D341Med (cell line): Measurements from ENCODE around the gene HIGD1A.

Experiments used
- DNase-seq: peaks from one replicate; pipeline ENCODE4 v3.0.0; 2012; ENCODE audit warnings: low spot score

HIGD1A gene

DNA sequence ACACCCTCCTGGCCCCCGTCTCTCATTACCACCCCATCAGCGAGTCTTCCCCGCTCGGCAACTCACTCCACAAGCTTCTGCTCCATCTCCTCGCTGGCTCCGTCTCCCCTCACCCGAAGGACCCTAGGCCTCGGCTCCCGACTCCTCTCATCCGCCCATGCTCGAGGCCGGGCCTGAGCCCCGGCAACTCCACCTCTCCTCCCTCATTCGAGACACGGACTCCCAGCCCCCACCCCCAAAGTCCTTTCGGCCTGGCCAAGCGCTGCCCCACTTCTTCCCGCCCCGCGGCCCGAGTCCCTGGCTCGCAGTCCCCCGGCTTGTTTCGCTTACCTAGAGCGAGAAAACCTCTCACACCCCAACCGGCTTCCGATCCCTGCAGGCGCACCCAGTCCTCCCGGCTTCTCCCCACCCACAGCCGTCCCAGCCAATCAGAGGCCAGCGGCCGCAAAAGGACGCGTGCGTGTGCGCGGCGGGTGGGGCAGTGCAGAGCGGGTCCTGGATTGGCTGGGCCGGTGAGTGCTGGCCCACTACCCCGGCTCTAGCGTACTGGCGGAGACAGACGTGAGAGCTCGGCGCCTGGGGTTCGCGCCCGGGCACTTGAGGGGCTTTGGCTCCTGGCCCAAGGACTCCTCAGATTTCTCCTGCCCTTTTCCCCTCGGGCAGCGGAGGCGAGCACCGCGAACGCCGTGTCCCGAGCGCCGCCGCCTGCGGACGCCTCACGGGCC, at the start of gene HIGD1A:
Gene HIGD1A, minus strand, starts transcription at position 385 of the 725 bp plus-strand sequence. CDS start 10,237 bp downstream, outside the sequence.
- DNase-seq, result peak; percentile 99

DNA sequence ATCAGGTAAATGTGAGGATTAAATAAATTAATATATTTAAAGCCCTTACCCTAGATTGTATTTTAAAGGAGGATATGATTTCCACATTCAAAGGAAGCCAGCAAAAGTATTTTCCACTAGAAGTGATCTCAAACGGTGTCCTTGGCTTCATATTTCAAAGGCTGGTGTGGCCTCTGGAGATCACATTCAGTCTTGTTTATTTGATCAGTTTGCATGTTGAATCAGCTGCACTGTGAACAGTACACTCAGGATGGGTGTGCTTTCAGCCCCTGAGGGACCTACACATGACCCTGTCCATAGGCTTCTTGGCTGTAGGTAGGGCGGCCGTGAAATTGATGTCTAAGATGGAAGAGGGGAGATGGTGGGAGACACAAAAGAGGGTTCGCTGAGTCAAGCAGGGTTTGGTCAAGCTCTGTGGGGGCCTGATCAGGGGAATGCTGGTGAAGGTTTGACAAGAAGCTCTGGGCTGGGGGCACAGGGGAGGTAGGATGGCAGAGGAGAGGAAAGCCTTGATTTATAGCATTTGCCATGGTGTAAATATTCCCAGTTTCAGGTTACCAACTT, 49.5 kb upstream of the HIGD1A start:
- no peak for DNase-seq

GRCh38 chr3:42853056-42853455, 48.8 kb upstream of the HIGD1A start:
- no peak for DNase-seq

GRCh38 chr3:42852441-42852840, 48.2 kb upstream of the HIGD1A start:
- DNase-seq, result no peak

DNA sequence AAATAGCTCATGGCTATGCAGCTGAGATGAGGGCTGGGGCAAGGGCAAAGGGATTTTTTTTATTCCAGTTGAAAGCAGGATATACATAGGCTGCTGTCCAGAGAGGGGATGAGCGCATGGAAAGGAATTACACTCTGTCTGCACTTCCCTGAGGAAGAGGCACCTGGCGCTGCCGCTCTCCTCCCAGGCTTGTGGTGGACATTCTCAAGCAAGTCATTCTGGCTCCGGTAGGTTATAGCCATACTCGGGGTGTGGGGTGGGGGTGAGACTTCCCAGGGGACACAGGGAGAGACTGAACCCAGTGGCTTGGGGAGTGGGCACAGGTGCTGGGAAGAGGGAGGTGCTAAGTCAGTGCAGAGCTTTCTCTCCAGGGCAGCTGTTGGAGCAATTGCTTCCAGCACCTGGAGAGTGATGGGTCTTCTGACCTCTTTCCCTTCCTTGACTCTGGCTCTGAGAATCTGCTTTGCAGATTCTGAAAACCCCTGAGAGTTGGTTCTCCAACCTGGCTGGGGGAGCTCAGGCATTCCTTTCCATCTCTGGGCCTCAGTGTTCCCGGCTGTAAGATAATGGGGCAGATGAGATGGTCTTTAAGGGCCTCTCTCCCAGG, 47.0 kb upstream of the HIGD1A start:
- DNase-seq, result no peak

- DNase-seq, result no peak
Observed at GRCh38 chr3:42850263-42850662, 46.0 kb upstream of the HIGD1A start.

DNA sequence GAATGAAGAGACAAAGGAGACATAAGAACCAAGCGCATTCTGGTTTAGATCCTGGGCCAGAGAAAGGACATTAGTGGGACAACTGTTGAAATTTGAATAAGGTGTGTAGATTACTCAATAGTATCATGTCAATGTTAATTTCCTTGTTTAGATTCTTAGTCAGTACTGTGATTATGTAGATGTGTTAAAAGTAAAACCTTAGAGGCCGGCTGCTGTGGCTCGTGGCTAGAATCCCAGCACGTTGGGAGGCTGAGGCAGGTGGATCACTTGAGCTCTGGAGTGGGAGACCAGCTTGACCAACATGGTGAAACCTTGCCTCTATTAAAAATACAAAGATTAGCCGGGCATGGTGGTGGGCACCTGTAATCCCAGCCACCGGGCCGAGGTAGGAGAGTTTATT, 44.7 kb upstream of the HIGD1A start:
- DNase-seq, result no peak

GRCh38 chr3:42847731-42848130, 43.4 kb upstream of the HIGD1A start:
- peak; percentile 59 for DNase-seq

DNA sequence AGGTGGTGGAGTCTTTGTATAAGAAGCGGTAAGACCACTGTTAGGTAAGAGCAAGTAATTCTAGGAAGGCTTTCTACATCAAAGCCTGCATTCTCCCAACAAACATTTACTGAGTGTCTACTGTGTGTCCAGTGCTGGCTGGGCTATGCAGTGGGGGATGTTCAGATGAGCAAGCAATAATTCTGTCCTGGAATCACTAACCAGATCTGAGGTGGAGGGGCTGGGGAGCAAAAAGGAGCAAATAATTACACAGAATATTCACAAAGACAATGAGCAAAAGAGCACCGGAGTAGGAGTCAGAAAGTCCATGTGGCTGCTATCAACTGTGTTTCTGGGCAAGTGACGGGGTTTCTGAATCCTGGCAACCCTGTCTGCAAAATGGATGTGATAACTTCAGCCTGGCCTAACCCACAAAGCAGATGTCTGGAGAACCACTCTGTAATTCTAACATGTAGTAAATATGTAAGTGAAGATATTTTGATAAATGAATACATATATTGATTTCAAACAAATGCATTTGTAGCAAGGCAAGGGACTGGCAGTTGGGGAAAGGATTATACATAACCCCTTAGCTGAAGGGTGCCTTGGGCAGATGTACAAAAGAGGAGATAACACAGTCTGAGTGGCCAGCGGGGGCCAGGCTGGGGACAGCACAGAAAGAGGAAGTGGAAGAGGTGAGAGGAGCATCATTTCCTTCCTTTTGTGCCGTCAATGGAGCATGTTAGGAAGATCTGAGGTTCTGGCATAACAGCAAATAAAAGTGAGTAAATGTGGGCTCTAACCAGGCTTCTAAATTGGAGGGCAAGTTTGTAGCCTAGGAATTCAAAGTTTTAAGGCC, 42.6 kb upstream of the HIGD1A start:
- DNase-seq, result no peak

- no peak for DNase-seq
Observed at GRCh38 chr3:42844815-42845214, 40.5 kb upstream of the HIGD1A start.

DNA sequence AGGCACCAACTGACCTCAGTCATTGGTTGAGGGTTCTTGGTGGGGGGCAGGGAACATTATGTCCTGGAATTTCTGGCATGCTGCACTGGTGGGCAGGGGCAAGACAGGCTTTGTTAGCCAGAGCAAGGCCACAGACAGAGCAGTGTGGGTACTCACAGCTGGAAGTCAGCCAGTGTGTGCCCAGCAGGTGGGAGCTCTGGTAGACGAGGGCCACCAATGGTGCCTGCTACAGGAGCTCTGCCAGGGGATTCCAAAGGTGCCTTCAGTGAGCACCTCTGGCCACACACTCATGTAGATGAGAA, 40.1 kb upstream of the HIGD1A start:
- no peak for DNase-seq

DNA sequence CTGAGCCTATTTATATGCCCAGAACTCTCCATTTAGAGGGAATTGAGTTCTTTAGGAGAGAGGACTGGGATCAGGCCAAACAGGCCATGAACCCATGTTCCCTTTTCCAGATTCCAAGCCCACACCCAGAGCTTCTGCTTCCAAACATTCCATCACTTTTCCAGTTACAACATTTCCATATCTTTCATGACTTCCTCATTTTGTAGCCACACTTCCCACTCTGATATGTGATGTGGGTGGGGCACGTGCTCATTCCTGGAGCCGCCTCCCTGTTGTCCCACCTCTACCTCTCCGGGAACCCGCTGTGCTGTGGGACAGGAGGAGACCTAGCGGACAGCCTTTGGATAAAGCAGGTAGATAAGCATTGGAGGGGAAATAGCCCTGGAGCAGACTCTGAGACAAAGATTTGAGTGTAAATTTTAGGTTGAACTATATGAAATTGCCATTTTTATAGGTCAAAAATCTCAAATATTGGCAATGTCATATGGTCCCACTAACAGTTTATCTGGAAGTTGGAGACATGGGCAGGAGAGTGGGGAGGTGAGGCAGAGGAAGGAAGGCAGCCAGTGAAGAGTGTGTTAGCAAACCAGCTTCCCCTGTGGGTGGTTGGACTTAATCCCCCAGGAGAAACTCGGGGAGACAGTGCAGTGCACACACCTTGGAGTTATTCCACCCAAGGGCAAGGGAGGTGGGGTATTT, 39.6 kb upstream of the HIGD1A start:
- no peak for DNase-seq

DNA sequence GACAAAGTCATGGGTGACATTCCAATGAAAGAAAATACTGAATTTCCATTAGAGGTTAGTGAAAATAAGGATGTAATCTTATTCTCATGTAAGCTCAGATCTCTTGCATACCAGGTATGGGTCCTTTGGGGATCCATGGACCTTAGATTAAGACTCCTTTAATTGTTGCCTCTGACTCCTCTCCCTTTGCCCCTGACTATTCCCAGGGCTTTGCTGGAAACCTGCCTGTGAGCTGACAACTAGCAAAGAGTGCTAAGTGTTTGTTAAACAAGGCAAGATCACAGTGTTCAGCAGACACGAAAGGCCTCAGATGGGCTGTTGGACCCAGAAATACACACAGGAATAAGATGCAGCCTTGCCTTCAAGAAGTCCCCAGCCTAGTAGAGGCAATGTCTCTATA, 37.0 kb upstream of the HIGD1A start:
- no peak for DNase-seq

- peak; percentile 77 for DNase-seq
Observed at GRCh38 chr3:42839616-42840015, 35.3 kb upstream of the HIGD1A start.

DNA sequence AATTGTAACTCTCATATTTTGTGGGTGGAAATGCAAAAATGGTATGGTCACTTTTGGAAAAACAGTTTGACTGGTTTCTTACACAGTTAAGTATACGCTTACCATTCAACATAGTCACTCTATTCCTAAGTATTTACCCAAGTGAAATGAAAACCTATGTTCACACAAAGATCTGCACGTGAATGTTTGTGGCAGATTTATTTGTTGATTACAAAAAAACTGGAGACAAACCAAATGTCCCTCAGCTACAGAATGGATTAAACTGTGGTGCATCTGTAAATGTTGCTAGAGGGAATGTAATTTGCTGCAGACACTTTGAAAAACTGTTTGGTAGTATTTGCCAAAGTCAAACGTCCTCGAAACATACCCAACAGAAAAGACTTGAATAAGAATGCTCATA, 34.3 kb upstream of the HIGD1A start:
- DNase-seq, result no peak

DNA sequence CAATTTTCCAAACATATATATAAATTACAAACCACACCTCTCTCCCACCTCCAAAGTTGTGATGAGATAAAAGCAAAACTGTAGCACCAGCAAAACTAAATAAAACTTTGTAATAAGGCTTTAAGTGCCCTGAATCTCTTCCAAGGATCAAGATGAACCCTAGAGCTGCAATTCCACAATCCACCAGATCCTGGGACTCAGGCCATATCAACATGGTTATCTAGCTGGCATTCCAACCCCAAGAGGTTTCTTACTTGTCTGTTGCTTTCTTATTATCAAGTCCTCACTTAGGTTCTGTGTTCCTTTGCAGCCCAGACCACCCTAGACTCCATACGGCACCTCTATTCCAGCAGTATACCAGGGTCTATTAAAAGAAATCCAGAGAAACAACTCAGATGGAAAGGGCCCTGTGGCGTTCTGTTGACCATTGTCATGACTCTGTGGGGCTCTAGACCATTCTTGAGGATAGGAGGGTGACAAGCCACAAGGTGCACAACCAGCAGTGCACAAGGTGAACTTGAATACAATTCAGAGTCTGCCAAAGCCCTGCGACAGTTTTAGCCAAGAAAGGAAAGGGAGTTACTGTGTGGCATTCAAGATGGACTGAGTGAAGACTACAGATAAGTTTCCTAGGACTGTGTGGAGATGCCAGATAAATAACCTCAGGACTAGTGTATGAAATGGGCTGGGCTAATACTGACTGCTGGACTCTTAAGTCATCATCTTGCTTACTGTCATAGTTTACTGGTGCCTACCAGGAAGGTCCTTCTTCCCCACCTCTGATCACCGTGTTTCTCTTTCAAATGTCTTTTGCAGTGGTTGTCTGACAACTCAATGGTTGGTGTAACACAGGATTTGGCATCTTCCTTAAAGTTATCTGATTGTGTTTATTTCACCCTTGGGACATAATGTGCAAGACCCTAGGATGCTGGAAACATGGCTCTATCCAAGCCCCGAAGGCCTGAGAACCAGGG, 32.1 kb upstream of the HIGD1A start:
- DNase-seq, result no peak

GRCh38 chr3:42831321-42831713, 27.0 kb upstream of the HIGD1A start:
- peak; percentile 80 for DNase-seq

DNA sequence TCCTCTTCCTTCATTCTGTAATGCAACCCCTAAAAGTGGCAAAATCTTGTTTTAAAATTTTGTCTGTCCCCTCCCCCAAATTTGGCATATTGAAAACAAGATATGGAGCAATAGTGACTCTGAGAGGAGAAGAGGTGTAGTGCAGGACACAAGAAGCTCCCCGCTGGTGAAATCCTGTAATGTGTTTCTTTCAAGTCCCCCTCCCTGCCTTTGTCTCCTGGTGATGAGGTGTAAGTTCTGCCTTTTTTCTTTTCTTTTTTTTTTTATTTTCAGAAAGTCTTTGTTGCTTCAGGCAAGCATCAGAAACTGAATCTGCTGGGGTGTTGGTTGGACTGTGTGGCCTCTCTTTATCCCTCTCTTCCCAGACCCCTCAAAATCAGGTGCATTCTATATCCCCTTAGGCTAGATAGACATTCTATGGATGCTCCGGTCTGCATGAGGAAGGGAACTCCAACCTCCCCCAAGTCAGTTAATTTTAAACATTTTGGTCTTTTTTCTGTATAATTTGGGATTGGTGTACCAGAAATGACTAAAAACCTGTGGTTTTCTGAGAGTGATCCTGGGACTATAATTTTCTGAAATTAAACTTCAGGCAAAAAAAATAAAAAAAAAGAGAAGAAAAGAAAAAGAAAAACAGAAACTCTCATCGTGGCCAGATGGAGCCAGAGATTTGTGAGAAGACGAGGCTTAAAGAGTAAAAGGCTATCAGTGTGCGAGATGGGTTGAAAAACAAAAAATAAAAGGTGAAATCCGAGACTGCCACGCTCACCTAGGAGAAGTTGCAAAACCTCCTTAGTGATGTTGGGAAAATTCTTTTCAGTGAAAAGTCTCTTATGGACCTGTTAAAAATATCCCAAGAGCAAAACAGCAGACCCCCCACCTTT, 26.4 kb upstream of the HIGD1A start:
- peak; percentile 54 for DNase-seq

GRCh38 chr3:42829628-42830436, 25.5 kb upstream of the HIGD1A start:
- no peak for DNase-seq
